Transverse colon (tissue), 4 donors: ENCODE measurements around the gene ELFN1. TPM values are rescaled to one million over a fixed set of nuclear protein-coding genes. Genes with fewer than 3 reads are reported as not detected.

Experiments
- DNase-seq: peaks from one replicate; pipeline ENCODE4 v3.0.0-alpha.2; 2019
- H3K27ac ChIP-seq, 4 donors: fragments of 200-600 bp; sonication (generic); 2 replicates each; pipeline ENCODE4 v1.5.1; 2016 to 2018; ENCODE audit warnings: inconsistent platforms in 4 of 4
- H3K27me3 ChIP-seq: fragments of 200-600 bp; sonication (generic); 2 replicates; pipeline ENCODE4 v1.5.1; 2017; ENCODE audit warnings: inconsistent platforms
- H3K36me3 ChIP-seq, 4 donors: fragments of 200-600 bp; sonication (generic); 2 replicates each; pipeline ENCODE4 v1.5.1; 2017 to 2019; ENCODE audit warnings: inconsistent platforms in 4 of 4
- H3K4me1 ChIP-seq, 4 donors: fragments of 200-600 bp; sonication (generic); 2 replicates each; pipeline ENCODE4 v1.5.1; 2017 to 2020; ENCODE audit warnings: inconsistent platforms in 4 of 4
- H3K4me3 ChIP-seq, 4 donors: fragments of 200-600 bp; sonication (generic); 1 replicate in 1 of 4; 2 replicates in 3 of 4; pipeline versions ENCODE4 v1.5.1 to v1.6.1; 2017 to 2019; ENCODE audit warnings: inconsistent platforms in 4 of 4
- H3K9me3 ChIP-seq, 2 donors: fragments of 200-600 bp; sonication (generic); 2 replicates each; pipeline ENCODE4 v1.5.1; 2017 to 2019; ENCODE audit warnings: inconsistent platforms in 2 of 2
- EP300 ChIP-seq: sonication (generic); formaldehyde crosslinking; IDR thresholded peaks from one replicate; pipeline ENCODE4 v1.6.1; 2017; ENCODE audit warnings: antibody characterized with exemption, low read depth
- POLR2A ChIP-seq: fragments of 450-650 bp; IDR thresholded peaks from one replicate; pipeline ENCODE4 v1.6.1; 2016; ENCODE audit warnings: antibody characterized with exemption, mild to moderate bottlenecking, moderate library complexity
- POLR2AphosphoS5 ChIP-seq, 3 donors: sonication (generic); formaldehyde crosslinking; IDR thresholded peaks; one replicate each; pipeline ENCODE4 v1.6.1; 2016; ENCODE audit warnings: antibody characterized with exemption in 3 of 3
- WGBS, 2 donors: methylation state at CpG; one replicate each; pipeline ENCODE4 v1.1.5; 2018; ENCODE audit warnings: low coverage in 1 of 2; 5-methylcytosine and 5-hydroxymethylcytosine counted together
- in situ Hi-C, 4 donors: fragments of 200-750 bp; cut with MboI; loops; one replicate each; pipeline versions ENCODE4 v1.15.0 to v1.15.1; 2017; ENCODE audit warnings: low sequenced_read_pairs in 3 of 4, low pct_ligation_motif_present in 1 of 4, low pct_unique_long_range_greater_than_20kb in 1 of 4
- intact Hi-C: fragments of 100-400 bp; cut with DNase I; formaldehyde crosslinking; loops from one replicate; pipeline ENCODE4 v1.15.1; 2023; ENCODE audit warnings: low total_unique reads
- total RNA-seq, 4 donors: library from RNA; depleted of rRNA; stranded (reverse); fragments of >200 nt; gene quantifications; one replicate each; pipeline ENCODE4 v1.1.0, GENCODE V29; 2016
- TF ChIP-seq, protein P1 (sequence below), 5 experiments: fragments of 200-600 bp in 3 of 5; fragments of 450-650 bp in 2 of 5; sonication (generic) in 3 of 5; IDR thresholded peaks; 1 replicate in 2 of 5; 2 replicates in 3 of 5; pipeline ENCODE4 v1.5.1; 2016 to 2017; ENCODE audit warnings: antibody characterized with exemption in 5 of 5, inconsistent platforms in 3 of 5, mild to moderate bottlenecking in 2 of 5, moderate library complexity in 1 of 5

Gene ELFN1
- total RNA-seq, 4 donors from 2014 or later: 0.14 to 0.60 (median 0.32) TPM; not detected in 1

DNA sequence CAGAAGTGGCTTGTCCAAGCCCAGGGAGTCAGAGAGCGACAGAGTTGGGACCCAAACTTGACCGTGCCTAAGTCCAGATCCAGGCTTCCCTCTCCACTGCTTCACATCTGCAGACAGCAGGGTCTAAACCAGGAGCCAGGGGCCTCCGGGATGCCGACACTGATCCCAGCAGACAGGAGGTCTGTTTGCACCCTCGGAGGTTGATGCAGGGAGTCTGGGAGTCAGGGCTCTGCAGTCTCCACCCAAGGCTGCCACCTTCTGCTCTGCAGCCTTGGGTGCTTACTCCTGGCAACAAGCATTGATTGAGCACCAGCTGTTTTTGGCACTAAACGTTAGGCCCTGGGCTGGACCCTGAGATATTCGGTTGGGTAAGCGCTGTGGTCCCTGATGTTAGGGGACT lies 21.0 kb downstream of the ELFN1 start:
- in situ Hi-C loops: no loop called here
- TF ChIP-seq POLR2A: no peak
- TF ChIP-seq POLR2AphosphoS5 (IDR thresholded peaks at IDR 0.05): no peak
- TF ChIP-seq, protein P1, sequence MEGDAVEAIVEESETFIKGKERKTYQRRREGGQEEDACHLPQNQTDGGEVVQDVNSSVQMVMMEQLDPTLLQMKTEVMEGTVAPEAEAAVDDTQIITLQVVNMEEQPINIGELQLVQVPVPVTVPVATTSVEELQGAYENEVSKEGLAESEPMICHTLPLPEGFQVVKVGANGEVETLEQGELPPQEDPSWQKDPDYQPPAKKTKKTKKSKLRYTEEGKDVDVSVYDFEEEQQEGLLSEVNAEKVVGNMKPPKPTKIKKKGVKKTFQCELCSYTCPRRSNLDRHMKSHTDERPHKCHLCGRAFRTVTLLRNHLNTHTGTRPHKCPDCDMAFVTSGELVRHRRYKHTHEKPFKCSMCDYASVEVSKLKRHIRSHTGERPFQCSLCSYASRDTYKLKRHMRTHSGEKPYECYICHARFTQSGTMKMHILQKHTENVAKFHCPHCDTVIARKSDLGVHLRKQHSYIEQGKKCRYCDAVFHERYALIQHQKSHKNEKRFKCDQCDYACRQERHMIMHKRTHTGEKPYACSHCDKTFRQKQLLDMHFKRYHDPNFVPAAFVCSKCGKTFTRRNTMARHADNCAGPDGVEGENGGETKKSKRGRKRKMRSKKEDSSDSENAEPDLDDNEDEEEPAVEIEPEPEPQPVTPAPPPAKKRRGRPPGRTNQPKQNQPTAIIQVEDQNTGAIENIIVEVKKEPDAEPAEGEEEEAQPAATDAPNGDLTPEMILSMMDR (IDR thresholded peaks at IDR 0.05): no peak
- no peak for TF ChIP-seq EP300
- H3K36me3 ChIP-seq: no peaks in the 10 kb centered on the region
- no peaks in the 10 kb centered on the region for H3K9me3 ChIP-seq
- H3K27ac ChIP-seq: peak overlapping the region in 1 of 4 donors; percentile 31
- WGBS, 2 donors: 89 to 93% methylated on average over 2 to 8 of the region's 8 CpGs
- DNase-seq: no peak
- H3K27me3 ChIP-seq: peaks cover 8% of the 10 kb centered on the region
- no peaks in the 10 kb centered on the region for H3K4me1 ChIP-seq
- intact Hi-C loops: no loop called here
- H3K4me3 ChIP-seq: no peak overlapping the region

DNA sequence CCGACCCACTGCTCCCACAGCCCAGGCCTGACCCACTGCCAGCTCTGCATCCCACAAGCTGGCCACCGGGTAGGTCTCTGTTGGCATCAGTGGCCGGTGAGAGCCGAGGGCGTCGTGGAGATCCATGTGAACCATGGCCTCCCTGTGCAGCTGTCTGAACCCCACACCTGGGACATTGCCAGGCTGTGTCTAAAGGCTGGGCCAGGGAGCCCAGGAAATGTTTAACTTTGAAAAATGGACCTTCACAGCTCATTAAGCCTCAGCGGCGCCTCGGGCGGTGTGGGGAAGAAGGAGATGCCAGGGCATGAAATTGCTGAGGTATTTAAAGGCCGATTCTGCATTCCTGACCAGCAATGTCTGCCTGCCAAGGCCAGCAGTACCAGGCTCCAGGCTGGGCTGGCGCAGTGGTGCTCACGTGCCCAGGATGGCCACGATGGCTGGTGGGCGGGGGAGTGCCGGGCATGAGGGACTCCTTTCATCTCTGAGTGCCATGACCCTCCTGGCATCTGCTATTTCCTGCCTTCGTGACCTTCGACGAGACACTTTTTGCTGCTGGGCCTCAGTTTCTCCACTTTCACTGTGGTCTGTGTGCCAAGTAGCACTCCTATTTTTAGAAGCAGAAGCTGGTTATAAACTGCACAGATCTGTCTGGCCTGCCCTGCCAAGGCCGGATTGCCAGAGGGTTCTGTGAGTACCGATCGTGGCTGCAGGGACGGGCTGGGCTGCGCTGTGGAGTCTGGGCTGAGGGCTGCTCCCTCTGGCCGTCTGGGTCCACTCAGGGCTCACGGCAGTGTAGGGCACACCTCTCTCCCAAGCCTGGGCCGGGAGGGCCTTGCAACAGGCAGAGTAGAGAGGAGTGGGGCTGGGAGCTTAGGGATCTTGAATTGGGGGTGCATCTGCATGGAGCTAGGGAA lies 21.8 kb downstream of the ELFN1 start:
- no peak for DNase-seq
- no peaks in the 10 kb centered on the region for H3K4me1 ChIP-seq
- in situ Hi-C loops (no loop called here), intact Hi-C loops (no loop called here)
- peaks cover 8% of the 10 kb centered on the region for H3K27me3 ChIP-seq
- H3K36me3 ChIP-seq: no peaks in the 10 kb centered on the region
- H3K4me3 ChIP-seq: no peak overlapping the region
- TF ChIP-seq, protein P1 (IDR thresholded peaks at IDR 0.05): no peak
- TF ChIP-seq POLR2A (no peak), EP300 (no peak), POLR2AphosphoS5 (IDR thresholded peaks at IDR 0.05) (no peak)
- peak overlapping the region in 1 of 4 donors; percentile 31 for H3K27ac ChIP-seq
- 61% methylated on average over 22 of the region's 27 CpGs; no CpG with 5 or more reads in 1 of the 2 donors for WGBS, 2 donors
- no peaks in the 10 kb centered on the region for H3K9me3 ChIP-seq

DNA sequence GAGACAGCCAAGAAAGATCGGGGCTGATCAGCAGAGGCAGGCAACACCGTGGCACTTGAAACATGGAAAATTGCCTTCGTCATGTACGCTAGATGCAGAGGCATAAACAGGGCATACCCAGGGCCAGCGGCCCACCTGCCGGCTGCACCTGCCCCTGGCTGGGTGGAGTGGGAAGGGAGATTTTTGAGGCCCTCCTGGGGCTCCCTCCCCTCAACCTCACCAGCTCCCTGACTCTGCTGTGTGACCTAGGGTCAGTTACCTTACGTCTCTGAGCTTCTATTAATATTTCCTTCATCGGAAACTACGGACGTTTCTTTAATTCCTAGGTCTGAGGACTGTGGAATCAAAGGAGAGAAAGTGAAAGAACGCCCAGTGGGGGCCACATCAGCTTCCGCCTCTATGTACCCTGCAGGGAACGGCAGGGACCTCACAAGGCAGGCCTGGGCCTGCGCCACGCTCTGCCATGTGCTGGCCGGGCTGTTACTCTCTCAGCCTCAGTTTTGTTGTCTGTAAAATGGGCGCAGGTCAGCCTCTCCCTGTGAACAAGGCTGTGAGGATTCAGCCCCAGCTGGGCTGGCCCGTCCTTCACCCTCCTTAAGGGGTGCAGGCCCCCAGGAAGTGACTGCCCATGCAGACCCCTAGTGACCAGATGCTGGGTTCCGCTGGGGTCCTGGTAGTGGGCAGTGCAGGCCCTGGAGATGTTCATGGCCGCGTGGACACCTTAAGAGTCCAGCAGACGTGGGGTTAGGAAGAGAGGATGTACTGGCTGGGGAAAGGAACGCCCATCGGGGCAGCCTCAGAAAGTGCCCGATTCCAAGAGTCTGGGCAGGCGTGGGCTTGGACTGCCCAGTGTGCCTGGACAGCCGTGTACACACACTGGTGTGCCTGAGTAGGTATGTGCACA lies 22.7 kb downstream of the ELFN1 start:
- DNase-seq: no peak
- in situ Hi-C loops: no loop called here
- no peak overlapping the region for H3K27ac ChIP-seq
- H3K4me1 ChIP-seq: no peaks in the 10 kb centered on the region
- no peak for TF ChIP-seq EP300
- TF ChIP-seq, protein P1 (IDR thresholded peaks at IDR 0.05): no peak
- no peak for TF ChIP-seq POLR2A
- TF ChIP-seq POLR2AphosphoS5 (IDR thresholded peaks at IDR 0.05): no peak
- intact Hi-C loops: no loop called here
- H3K27me3 ChIP-seq: peaks cover 4% of the 10 kb centered on the region
- H3K36me3 ChIP-seq: no peaks in the 10 kb centered on the region
- no peaks in the 10 kb centered on the region for H3K9me3 ChIP-seq
- WGBS, 2 donors: 60 to 86% methylated on average over 4 to 27 of the region's 27 CpGs
- no peak overlapping the region for H3K4me3 ChIP-seq

DNA sequence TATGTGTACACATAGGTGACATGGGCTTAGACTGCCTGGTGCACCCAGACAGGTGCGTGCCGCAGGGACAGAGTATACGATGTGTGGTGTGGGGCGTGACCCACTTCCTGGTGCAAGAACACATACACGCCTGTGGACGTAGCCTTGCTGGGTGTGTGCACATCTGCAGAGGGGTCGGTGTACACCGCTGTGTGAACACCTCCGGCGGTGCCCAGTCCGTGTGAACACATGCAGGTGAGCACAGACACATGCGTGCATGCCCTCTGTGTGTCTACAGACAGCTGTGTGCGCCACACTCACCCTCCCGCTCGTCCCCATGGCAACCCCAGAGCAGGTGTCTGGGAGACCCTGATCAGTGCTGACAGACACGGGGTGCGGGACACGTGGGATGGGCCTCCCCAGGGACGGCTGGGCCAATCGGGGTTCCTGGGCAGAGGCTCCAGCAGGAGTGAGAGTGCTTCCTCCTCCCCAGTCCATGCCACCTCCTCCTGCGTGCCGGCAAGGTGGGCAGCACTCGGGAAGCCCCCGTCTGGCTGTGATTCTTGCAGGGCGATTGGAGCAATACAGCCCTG lies 23.4 kb downstream of the ELFN1 start:
- no peaks in the 10 kb centered on the region for H3K4me1 ChIP-seq
- H3K9me3 ChIP-seq: no peaks in the 10 kb centered on the region
- no peaks in the 10 kb centered on the region for H3K36me3 ChIP-seq
- intact Hi-C loops (no loop called here), in situ Hi-C loops (no loop called here)
- no peak for TF ChIP-seq POLR2A
- TF ChIP-seq POLR2AphosphoS5 (IDR thresholded peaks at IDR 0.05): no peak
- no peak for TF ChIP-seq EP300
- TF ChIP-seq, protein P1 (IDR thresholded peaks at IDR 0.05): no peak
- H3K4me3 ChIP-seq: no peak overlapping the region
- DNase-seq: no peak
- H3K27me3 ChIP-seq: peaks cover 4% of the 10 kb centered on the region
- 67% methylated on average over 25 of the region's 25 CpGs; no CpG with 5 or more reads in 1 of the 2 donors for WGBS, 2 donors
- H3K27ac ChIP-seq: no peak overlapping the region
